ENCODE measurements around the gene PM20D1.

DNA sequence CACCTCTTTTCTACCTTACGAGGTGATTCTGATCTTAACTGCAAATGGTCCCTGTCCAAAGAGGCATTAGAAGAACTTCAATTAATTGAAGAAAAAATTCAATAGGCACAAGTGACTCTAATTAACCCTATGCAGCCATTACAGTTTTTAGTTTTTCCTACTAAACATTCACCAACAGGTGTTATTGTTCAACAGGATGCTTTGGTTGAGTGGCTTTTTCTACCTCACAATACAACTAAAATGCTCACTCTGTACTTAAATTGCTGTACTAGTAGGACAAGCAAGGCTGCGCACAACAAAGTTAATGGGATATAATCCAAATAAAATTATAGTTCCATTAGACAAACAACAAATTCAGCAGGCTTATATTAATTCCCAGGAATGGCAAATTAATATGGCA, 11.6 kb upstream of the PM20D1 start:
- TF ChIP-seq JUND (IDR thresholded peaks at IDR 0.05; ENCODE audit: low read depth, low read length) (no peak), BCLAF1 (IDR thresholded peaks at IDR 0.05) (no peak), KDM1A (IDR thresholded peaks at IDR 0.05; ENCODE audit: borderline replicate concordance) (no peak), MYC (IDR thresholded peaks at IDR 0.05; ENCODE audit: insufficient read depth, insufficient read length, insufficient replicate concordance, low read length, severe bottlenecking) (no peak), SUPT20H (IDR thresholded peaks at IDR 0.05; ENCODE audit: borderline replicate concordance, control insufficient read depth, low read depth, low read length) (no peak), DPF2 (IDR thresholded peaks at IDR 0.05) (no peak), SP1 (IDR thresholded peaks at IDR 0.05; ENCODE audit: low read depth, low read length) (no peak), HDGF (IDR thresholded peaks at IDR 0.05) (no peak)
- TF ChIP-seq, protein P1, sequence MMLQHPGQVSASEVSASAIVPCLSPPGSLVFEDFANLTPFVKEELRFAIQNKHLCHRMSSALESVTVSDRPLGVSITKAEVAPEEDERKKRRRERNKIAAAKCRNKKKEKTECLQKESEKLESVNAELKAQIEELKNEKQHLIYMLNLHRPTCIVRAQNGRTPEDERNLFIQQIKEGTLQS (IDR thresholded peaks at IDR 0.05; ENCODE audit: borderline replicate concordance, extremely low read depth, low read depth, low read length): no peak
- TF ChIP-seq, protein P2, sequence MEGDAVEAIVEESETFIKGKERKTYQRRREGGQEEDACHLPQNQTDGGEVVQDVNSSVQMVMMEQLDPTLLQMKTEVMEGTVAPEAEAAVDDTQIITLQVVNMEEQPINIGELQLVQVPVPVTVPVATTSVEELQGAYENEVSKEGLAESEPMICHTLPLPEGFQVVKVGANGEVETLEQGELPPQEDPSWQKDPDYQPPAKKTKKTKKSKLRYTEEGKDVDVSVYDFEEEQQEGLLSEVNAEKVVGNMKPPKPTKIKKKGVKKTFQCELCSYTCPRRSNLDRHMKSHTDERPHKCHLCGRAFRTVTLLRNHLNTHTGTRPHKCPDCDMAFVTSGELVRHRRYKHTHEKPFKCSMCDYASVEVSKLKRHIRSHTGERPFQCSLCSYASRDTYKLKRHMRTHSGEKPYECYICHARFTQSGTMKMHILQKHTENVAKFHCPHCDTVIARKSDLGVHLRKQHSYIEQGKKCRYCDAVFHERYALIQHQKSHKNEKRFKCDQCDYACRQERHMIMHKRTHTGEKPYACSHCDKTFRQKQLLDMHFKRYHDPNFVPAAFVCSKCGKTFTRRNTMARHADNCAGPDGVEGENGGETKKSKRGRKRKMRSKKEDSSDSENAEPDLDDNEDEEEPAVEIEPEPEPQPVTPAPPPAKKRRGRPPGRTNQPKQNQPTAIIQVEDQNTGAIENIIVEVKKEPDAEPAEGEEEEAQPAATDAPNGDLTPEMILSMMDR (IDR thresholded peaks at IDR 0.05 in 2 of 3, conservative IDR thresholded peaks at IDR 0.05 in 1 of 3; ENCODE audit: control insufficient read depth in 2 of 3, extremely low read depth in 1 of 3, insufficient read depth in 1 of 3, low read depth in 3 of 3, low read length in 3 of 3): no peak
- TF ChIP-seq, protein P3, sequence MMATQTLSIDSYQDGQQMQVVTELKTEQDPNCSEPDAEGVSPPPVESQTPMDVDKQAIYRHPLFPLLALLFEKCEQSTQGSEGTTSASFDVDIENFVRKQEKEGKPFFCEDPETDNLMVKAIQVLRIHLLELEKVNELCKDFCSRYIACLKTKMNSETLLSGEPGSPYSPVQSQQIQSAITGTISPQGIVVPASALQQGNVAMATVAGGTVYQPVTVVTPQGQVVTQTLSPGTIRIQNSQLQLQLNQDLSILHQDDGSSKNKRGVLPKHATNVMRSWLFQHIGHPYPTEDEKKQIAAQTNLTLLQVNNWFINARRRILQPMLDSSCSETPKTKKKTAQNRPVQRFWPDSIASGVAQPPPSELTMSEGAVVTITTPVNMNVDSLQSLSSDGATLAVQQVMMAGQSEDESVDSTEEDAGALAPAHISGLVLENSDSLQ (IDR thresholded peaks at IDR 0.05): no peak
